GM23338 (cell line): ENCODE data around the gene ARMC7. TPM values are rescaled to one million over a fixed set of nuclear protein-coding genes. Genes with fewer than 3 reads are reported as not detected.

ENCODE experiments used
- ATAC-seq: fragments of 200-7000 bp; cut with Tn5 transposase; 3 replicates; pipeline ENCODE4 v1.9.1; 2020
- DNase-seq: peaks from one replicate; pipeline ENCODE4 v3.0.0-alpha.2; 2015; ENCODE audit warnings: low spot score
- H2AFZ ChIP-seq: fragments of 200-600 bp; sonication (generic); 2 replicates; pipeline ENCODE4 v1.8.0; 2016; ENCODE audit warnings: antibody characterized with exemption, mild to moderate bottlenecking, moderate library complexity
- H3F3A ChIP-seq: fragments of 200-600 bp; sonication (generic); replicated peaks from 2 replicates; pipeline ENCODE4 v1.8.0; 2017; ENCODE audit warnings: antibody characterized with exemption, mixed run types, low read depth
- H3K27ac ChIP-seq: fragments of 200-600 bp; sonication (generic); 2 replicates; pipeline ENCODE4 v1.6.1; 2016; ENCODE audit warnings: low read depth
- H3K27me3 ChIP-seq: fragments of 200-600 bp; sonication (generic); 2 replicates; pipeline ENCODE4 v1.8.0; 2016; ENCODE audit warnings: mild to moderate bottlenecking, mixed run types, moderate library complexity; ENCODE audit not compliant: insufficient read depth
- H3K36me3 ChIP-seq: fragments of 200-600 bp; sonication (generic); 2 replicates; pipeline ENCODE4 v1.8.0; 2016; ENCODE audit warnings: mild to moderate bottlenecking; ENCODE audit not compliant: insufficient read depth
- H3K4me1 ChIP-seq: fragments of 200-600 bp; sonication (generic); 2 replicates; pipeline ENCODE4 v1.8.0; 2016; ENCODE audit warnings: mild to moderate bottlenecking, moderate library complexity; ENCODE audit not compliant: insufficient read depth
- H3K4me2 ChIP-seq: fragments of 200-600 bp; sonication (generic); 2 replicates; pipeline ENCODE4 v1.7.1; 2017; ENCODE audit warnings: mixed run types
- H3K4me3 ChIP-seq: fragments of 200-600 bp; sonication (generic); 2 replicates; pipeline ENCODE4 v1.6.1; 2016; ENCODE audit warnings: mixed run types
- H3K79me2 ChIP-seq: fragments of 200-600 bp; sonication (generic); replicated peaks from 2 replicates; pipeline ENCODE4 v1.8.0; 2017; ENCODE audit warnings: mild to moderate bottlenecking; ENCODE audit not compliant: insufficient read depth
- H3K9me2 ChIP-seq: fragments of 200-600 bp; sonication (generic); 2 replicates; pipeline ENCODE4 v1.8.0; 2017; ENCODE audit not compliant: insufficient read depth
- H4K20me1 ChIP-seq: fragments of 200-600 bp; sonication (generic); replicated peaks from 2 replicates; pipeline ENCODE4 v1.8.0; 2017; ENCODE audit warnings: mild to moderate bottlenecking; ENCODE audit not compliant: insufficient read depth
- H3K27ac Mint-ChIP-seq: 2 replicates; pipeline ENCODE4 v1.8.0; 2020; ENCODE audit warnings: inconsistent platforms, mild to moderate bottlenecking, moderate library complexity, mixed read lengths
- H3K27me3 Mint-ChIP-seq: 3 replicates; pipeline ENCODE4 v1.8.0; 2022; ENCODE audit warnings: low read depth, mild to moderate bottlenecking, moderate library complexity, mixed read lengths, inconsistent platforms; ENCODE audit not compliant: insufficient read depth, poor library complexity
- H3K36me3 Mint-ChIP-seq: 3 replicates; pipeline ENCODE4 v1.8.0; 2021; ENCODE audit warnings: low read depth, mild to moderate bottlenecking, inconsistent platforms, moderate library complexity, mixed read lengths
- H3K4me1 Mint-ChIP-seq: 3 replicates; pipeline ENCODE4 v1.8.0; 2020; ENCODE audit warnings: mild to moderate bottlenecking, inconsistent platforms, mixed read lengths
- H3K4me3 Mint-ChIP-seq: 3 replicates; pipeline ENCODE4 v1.8.0; 2021; ENCODE audit warnings: moderate library complexity, mild to moderate bottlenecking, inconsistent platforms, mixed read lengths
- H3K9me3 Mint-ChIP-seq: 3 replicates; pipeline ENCODE4 v1.8.0; 2020; ENCODE audit warnings: moderate library complexity, mild to moderate bottlenecking, inconsistent platforms, mixed read lengths
- polyA plus RNA-seq: library from polyadenylated mRNA; unstranded; fragments of >200 nt; fragmentation: Nextera tagmentation; extraction: Ambion mirVana; gene quantifications from 2 replicates; pipeline ENCODE4 v1.2.1, GENCODE V29; 2016
- total RNA-seq: library from RNA; depleted of rRNA; stranded (reverse); fragments of >200 nt; shearing (Covaris generic); gene quantifications from 2 replicates; pipeline ENCODE4 v1.2.3, GENCODE V29; 2014
- TF ChIP-seq, protein P1 (sequence below): fragments of 250-450 bp; sonication (Bioruptor Pico); IDR thresholded peaks from 2 replicates; pipeline ENCODE4 v1.5.0; 2020; ENCODE audit warnings: mild to moderate bottlenecking, moderate library complexity
- TF ChIP-seq, protein P2 (sequence below), 2 experiments: fragments of 200-600 bp in 1 of 2; sonication (generic) in 1 of 2; conservative IDR thresholded peaks; 2 replicates each; pipeline versions ENCODE4 v1.5.1 to v1.6.1; 2016 to 2017; ENCODE audit warnings: antibody characterized with exemption in 2 of 2, low read depth in 2 of 2, mild to moderate bottlenecking in 2 of 2, moderate library complexity in 1 of 2

Gene ARMC7
- total and polyA plus RNA-seq, 2 experiments from 2014 or later: 5.6 to 8.4 TPM

DNA sequence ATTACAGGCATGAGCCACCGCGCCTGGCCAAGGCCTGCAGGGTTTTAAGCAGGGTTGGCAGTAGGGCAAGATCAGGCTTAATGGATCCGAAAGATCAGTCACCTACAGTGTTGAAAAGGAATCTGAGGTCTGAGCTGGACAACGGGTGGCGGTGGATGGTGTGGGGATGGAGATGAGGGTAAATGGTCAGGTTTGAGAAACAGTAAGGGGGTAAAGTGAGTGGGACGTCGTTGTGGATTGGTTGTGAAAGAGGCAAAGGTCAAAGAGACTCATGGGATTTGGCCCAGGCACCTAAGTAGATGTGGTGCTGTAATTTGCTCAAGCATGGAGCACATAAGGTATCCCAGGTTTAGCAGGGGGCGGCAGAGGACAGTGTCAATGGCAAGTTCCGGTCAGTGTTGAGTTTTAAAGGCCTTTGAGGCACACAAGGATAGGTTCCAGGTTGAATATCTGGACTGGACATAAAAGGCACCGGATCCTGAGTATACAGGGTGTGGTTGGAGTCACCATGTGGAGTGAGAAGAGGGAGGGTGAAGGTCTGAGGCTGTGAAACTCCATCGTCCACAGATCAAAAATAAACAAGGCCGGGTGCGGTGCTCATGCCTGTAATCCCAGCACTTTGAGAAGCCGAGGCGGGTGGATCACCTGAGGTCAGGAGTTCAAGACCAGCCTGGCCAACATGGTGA lies 23.1 kb upstream of the ARMC7 start:
- H3K9me2 ChIP-seq: no peaks in the 10 kb centered on the region
- no peaks in the 10 kb centered on the region for H3K9me3 Mint-ChIP-seq
- H3K36me3 ChIP-seq: no peaks in the 10 kb centered on the region
- peaks cover 27% of the 10 kb centered on the region for H3K27me3 Mint-ChIP-seq
- H3K4me1 Mint-ChIP-seq: peaks cover 52% of the 10 kb centered on the region
- H3F3A ChIP-seq: peaks cover 29% of the 10 kb centered on the region
- DNase-seq (no peak), ATAC-seq (no peak)
- H3K4me1 ChIP-seq: peaks cover 50% of the 10 kb centered on the region
- H3K79me2 ChIP-seq: peaks cover under 1% of the 10 kb centered on the region
- TF ChIP-seq, protein P1, sequence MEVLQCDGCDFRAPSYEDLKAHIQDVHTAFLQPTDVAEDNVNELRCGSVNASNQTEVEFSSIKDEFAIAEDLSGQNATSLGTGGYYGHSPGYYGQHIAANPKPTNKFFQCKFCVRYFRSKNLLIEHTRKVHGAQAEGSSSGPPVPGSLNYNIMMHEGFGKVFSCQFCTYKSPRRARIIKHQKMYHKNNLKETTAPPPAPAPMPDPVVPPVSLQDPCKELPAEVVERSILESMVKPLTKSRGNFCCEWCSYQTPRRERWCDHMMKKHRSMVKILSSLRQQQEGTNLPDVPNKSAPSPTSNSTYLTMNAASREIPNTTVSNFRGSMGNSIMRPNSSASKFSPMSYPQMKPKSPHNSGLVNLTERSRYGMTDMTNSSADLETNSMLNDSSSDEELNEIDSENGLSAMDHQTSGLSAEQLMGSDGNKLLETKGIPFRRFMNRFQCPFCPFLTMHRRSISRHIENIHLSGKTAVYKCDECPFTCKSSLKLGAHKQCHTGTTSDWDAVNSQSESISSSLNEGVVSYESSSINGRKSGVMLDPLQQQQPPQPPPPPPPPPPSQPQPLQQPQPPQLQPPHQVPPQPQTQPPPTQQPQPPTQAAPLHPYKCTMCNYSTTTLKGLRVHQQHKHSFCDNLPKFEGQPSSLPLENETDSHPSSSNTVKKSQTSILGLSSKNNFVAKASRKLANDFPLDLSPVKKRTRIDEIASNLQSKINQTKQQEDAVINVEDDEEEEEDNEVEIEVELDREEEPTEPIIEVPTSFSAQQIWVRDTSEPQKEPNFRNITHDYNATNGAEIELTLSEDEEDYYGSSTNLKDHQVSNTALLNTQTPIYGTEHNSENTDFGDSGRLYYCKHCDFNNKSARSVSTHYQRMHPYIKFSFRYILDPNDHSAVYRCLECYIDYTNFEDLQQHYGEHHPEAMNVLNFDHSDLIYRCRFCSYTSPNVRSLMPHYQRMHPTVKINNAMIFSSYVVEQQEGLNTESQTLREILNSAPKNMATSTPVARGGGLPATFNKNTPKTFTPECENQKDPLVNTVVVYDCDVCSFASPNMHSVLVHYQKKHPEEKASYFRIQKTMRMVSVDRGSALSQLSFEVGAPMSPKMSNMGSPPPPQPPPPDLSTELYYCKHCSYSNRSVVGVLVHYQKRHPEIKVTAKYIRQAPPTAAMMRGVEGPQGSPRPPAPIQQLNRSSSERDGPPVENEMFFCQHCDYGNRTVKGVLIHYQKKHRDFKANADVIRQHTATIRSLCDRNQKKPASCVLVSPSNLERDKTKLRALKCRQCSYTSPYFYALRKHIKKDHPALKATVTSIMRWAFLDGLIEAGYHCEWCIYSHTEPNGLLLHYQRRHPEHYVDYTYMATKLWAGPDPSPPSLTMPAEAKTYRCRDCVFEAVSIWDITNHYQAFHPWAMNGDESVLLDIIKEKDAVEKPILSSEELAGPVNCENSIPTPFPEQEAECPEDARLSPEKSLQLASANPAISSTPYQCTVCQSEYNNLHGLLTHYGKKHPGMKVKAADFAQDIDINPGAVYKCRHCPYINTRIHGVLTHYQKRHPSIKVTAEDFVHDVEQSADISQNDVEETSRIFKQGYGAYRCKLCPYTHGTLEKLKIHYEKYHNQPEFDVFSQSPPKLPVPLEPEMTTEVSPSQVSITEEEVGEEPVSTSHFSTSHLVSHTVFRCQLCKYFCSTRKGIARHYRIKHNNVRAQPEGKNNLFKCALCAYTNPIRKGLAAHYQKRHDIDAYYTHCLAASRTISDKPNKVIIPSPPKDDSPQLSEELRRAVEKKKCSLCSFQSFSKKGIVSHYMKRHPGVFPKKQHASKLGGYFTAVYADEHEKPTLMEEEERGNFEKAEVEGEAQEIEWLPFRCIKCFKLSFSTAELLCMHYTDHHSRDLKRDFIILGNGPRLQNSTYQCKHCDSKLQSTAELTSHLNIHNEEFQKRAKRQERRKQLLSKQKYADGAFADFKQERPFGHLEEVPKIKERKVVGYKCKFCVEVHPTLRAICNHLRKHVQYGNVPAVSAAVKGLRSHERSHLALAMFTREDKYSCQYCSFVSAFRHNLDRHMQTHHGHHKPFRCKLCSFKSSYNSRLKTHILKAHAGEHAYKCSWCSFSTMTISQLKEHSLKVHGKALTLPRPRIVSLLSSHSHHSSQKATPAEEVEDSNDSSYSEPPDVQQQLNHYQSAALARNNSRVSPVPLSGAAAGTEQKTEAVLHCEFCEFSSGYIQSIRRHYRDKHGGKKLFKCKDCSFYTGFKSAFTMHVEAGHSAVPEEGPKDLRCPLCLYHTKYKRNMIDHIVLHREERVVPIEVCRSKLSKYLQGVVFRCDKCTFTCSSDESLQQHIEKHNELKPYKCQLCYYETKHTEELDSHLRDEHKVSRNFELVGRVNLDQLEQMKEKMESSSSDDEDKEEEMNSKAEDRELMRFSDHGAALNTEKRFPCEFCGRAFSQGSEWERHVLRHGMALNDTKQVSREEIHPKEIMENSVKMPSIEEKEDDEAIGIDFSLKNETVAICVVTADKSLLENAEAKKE (CRISPR knock-in tag): no peak
- TF ChIP-seq, protein P2, sequence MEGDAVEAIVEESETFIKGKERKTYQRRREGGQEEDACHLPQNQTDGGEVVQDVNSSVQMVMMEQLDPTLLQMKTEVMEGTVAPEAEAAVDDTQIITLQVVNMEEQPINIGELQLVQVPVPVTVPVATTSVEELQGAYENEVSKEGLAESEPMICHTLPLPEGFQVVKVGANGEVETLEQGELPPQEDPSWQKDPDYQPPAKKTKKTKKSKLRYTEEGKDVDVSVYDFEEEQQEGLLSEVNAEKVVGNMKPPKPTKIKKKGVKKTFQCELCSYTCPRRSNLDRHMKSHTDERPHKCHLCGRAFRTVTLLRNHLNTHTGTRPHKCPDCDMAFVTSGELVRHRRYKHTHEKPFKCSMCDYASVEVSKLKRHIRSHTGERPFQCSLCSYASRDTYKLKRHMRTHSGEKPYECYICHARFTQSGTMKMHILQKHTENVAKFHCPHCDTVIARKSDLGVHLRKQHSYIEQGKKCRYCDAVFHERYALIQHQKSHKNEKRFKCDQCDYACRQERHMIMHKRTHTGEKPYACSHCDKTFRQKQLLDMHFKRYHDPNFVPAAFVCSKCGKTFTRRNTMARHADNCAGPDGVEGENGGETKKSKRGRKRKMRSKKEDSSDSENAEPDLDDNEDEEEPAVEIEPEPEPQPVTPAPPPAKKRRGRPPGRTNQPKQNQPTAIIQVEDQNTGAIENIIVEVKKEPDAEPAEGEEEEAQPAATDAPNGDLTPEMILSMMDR (conservative IDR thresholded peaks at IDR 0.05; ENCODE audit: low read depth in 2 of 2): peak in 1 of 2 experiments; percentile 40; a peak in 2 of 4 replicates
- peak overlapping the region; percentile 98 for H3K27ac ChIP-seq
- H4K20me1 ChIP-seq: no peaks in the 10 kb centered on the region
- H3K27me3 ChIP-seq: no peaks in the 10 kb centered on the region
- H2AFZ ChIP-seq: no peak overlapping the region
- H3K4me3 Mint-ChIP-seq: peak overlapping the region; percentile 75
- H3K36me3 Mint-ChIP-seq: no peaks in the 10 kb centered on the region; the same call in 2 of the 3 replicates
- H3K27ac Mint-ChIP-seq: peak overlapping the region; percentile 79
- H3K4me2 ChIP-seq: peak overlapping the region; percentile 96
- H3K4me3 ChIP-seq: peak overlapping the region; percentile 91
